Dedifferentiated amniotic fluid mesenchymal stem cell (primary cell): ENCODE measurements around the gene GCH1.
"Not testable (repeated sequence)": the region's sequence is repeated elsewhere in the genome, so short reads cannot be mapped to it uniquely, and the experiment has no call there.

Experiments
- DNase-seq: peaks from one replicate; pipeline ENCODE4 v3.0.0-alpha.2; 2016; ENCODE audit errors: extremely low spot score

The GCH1 gene

GRCh38 chr14:54902521-54903420 lies at the start of gene GCH1:
GCH1 (minus strand) TSS chr14:54902826; CDS start chr14:54902663, 163 bp downstream.
- no peak for DNase-seq

GRCh38 chr14:54947230-54947629 lies 44.6 kb upstream of the GCH1 start:
- no peak for DNase-seq

- no peak for DNase-seq
These were observed 43.9 kb upstream of the GCH1 start for GRCh38 chr14:54946500-54946899.

- DNase-seq, result no peak
These were observed 42.2 kb upstream of the GCH1 start for GRCh38 chr14:54944737-54945391.

GRCh38 chr14:54942913-54943312 lies 40.3 kb upstream of the GCH1 start:
- no peak for DNase-seq

GRCh38 chr14:54936816-54937215 lies 34.2 kb upstream of the GCH1 start:
- DNase-seq, result no peak

- DNase-seq, result no peak
These were observed 33.3 kb upstream of the GCH1 start for GRCh38 chr14:54935958-54936357.

GRCh38 chr14:54935100-54935499 lies 32.5 kb upstream of the GCH1 start:
- no peak for DNase-seq

GRCh38 chr14:54933006-54933405 lies 30.4 kb upstream of the GCH1 start:
- no peak for DNase-seq

- DNase-seq, result no peak
These were observed 29.1 kb upstream of the GCH1 start for GRCh38 chr14:54931598-54932340.

GRCh38 chr14:54931101-54931500 lies 28.5 kb upstream of the GCH1 start:
- no peak for DNase-seq

GRCh38 chr14:54929556-54929955 lies 26.9 kb upstream of the GCH1 start:
- no peak for DNase-seq

GRCh38 chr14:54928216-54928615 lies 25.6 kb upstream of the GCH1 start:
- no peak for DNase-seq

GRCh38 chr14:54927551-54927950 lies 24.9 kb upstream of the GCH1 start:
- DNase-seq, result no peak

- DNase-seq, result not testable (repeated sequence)
These were observed 23.9 kb upstream of the GCH1 start for GRCh38 chr14:54926570-54926969.

- DNase-seq, result no peak
These were observed 20.0 kb upstream of the GCH1 start for GRCh38 chr14:54922598-54922997.

- DNase-seq, result no peak
These were observed 17.4 kb upstream of the GCH1 start for GRCh38 chr14:54920052-54920451.

GRCh38 chr14:54919330-54919729 lies 16.7 kb upstream of the GCH1 start:
- no peak for DNase-seq

GRCh38 chr14:54918427-54918826 lies 15.8 kb upstream of the GCH1 start:
- DNase-seq, result no peak

- no peak for DNase-seq
These were observed 13.5 kb upstream of the GCH1 start for GRCh38 chr14:54916101-54916500.

- no peak for DNase-seq
These were observed 7.4 kb upstream of the GCH1 start for GRCh38 chr14:54909817-54910558.

GRCh38 chr14:54908973-54909372 lies 6.3 kb upstream of the GCH1 start:
- DNase-seq, result not testable (repeated sequence)
